ENCODE data around the gene CCDC85C. TPM values are rescaled to one million over a fixed set of nuclear protein-coding genes. Genes with fewer than 3 reads are reported as not detected.

Gene CCDC85C
- total and polyA plus RNA-seq, 10 of the 15 experiments (the other 5 are each of a cell fraction or from before 2014, with no cell fraction given), result 0.03 to 3.6 (median 1.1) TPM

GRCh38 chr14:99579903-99580571, 24.0 kb downstream of the CCDC85C start:
- Histone ChIP-seq H3K79me2 (ENCODE audit: control insufficient read depth, insufficient read depth, low read length) (no peaks in the 10 kb centered on the region), H4K20me1 (ENCODE audit: control insufficient read depth, insufficient read depth) (no peaks in the 10 kb centered on the region), H3K4me1 (ENCODE audit: control insufficient read depth, insufficient read depth, low read length) (no peaks in the 10 kb centered on the region), H3K4me3 (no peak overlapping the region), H3K9ac (ENCODE audit: control insufficient read depth, insufficient read depth, low read length) (no peak overlapping the region), H2AFZ (ENCODE audit: control insufficient read depth, low read depth, low read length) (no peak overlapping the region), H3K9me3 (replicated peaks; ENCODE audit: control insufficient read depth, insufficient read depth, low read length) (no peaks in the 10 kb centered on the region), H3K27me3 (replicated peaks in 1 of 2; ENCODE audit: control insufficient read depth in 2 of 2, insufficient read depth in 2 of 2, low read length in 1 of 2) (no peaks in the 10 kb centered on the region), H3K27ac (ENCODE audit: control insufficient read depth, insufficient read depth) (no peak overlapping the region), H3K36me3 (ENCODE audit: control insufficient read depth in 2 of 2, insufficient read depth in 2 of 2, low read length in 1 of 2) (no peaks in the 10 kb centered on the region), H3K4me2 (ENCODE audit: control insufficient read depth, insufficient read depth) (no peak overlapping the region)
- ChIA-PET SMC1A (ENCODE audit: uncharacterized antibody, unreplicated experiment) (interaction anchor here (0.9 to 1.3 kb wide), 2 partner anchors 22 to 164 kb away, joined by 3 to 5 read pairs; no protein-coding TSS in a partner anchor), CTCF (interaction anchor here (1.0 kb wide), 1 partner anchor 42 kb away, joined by 3 read pairs; no protein-coding TSS in a partner anchor), POLR2A (no interaction called here), RAD21 (ENCODE audit: unreplicated experiment) (interaction anchor here (0.8 kb wide), 1 partner anchor 25 kb away, joined by 5 read pairs; no protein-coding TSS in a partner anchor)
- intact Hi-C loops (cut with micrococcal nuclease; ENCODE audit: unreplicated experiment) (no loop called here), in situ Hi-C loops (cut with MboI) (no loop called here)
- no peak for DNase-seq (ENCODE audit: low read depth, low spot score)
- FAIRE-seq, result no peak
- no TSS peak for BruUV-seq (replicated peaks)
- TF ChIP-seq BHLHE40 (IDR thresholded peaks at IDR 0.05; ENCODE audit: borderline replicate concordance in 1 of 2, low read depth in 2 of 2, low read length in 1 of 2), result peak in 1 of 2 experiments; percentile 43; a peak in 1 of 4 replicates
- TF ChIP-seq BMI1 (IDR thresholded peaks at IDR 0.05; ENCODE audit: borderline replicate concordance), result no peak
- WGBS (ENCODE audit: insufficient coverage, insufficient replicate concordance, low lambda C conversion rate, missing lambda C conversion rate), result 15% methylated on average over 12 of the region's 14 CpGs
- ATAC-seq, result peak; percentile 41; the same call in 2 of the 3 replicates

- BruUV-seq (replicated peaks), result no TSS peak
- H2AFZ ChIP-seq (ENCODE audit: control insufficient read depth, low read depth, low read length), result no peak overlapping the region
- in situ Hi-C loops (cut with MboI) (no loop called here), intact Hi-C loops (cut with micrococcal nuclease; ENCODE audit: unreplicated experiment) (no loop called here)
- SMC1A ChIA-PET (ENCODE audit: uncharacterized antibody, unreplicated experiment), result interaction anchor here (0.9 to 1.3 kb wide), 2 partner anchors 23 to 163 kb away, joined by 3 to 5 read pairs; no protein-coding TSS in a partner anchor
- ATAC-seq (peak; percentile 64), DNase-seq (ENCODE audit: low read depth, low spot score) (no peak), FAIRE-seq (no peak)
- no peaks in the 10 kb centered on the region for H3K27me3 ChIP-seq (replicated peaks in 1 of 2; ENCODE audit: control insufficient read depth in 2 of 2, insufficient read depth in 2 of 2, low read length in 1 of 2)
- H3K9me3 ChIP-seq (replicated peaks; ENCODE audit: control insufficient read depth, insufficient read depth, low read length), result no peaks in the 10 kb centered on the region
- RAD21 ChIA-PET (ENCODE audit: unreplicated experiment), result no interaction called here
- CTCF ChIA-PET, result interaction anchor here (1.0 kb wide), 1 partner anchor 43 kb away, joined by 3 read pairs; no protein-coding TSS in a partner anchor
- POLR2A ChIA-PET, result no interaction called here
- 15% methylated on average over 9 of the region's 11 CpGs for WGBS (ENCODE audit: insufficient coverage, insufficient replicate concordance, low lambda C conversion rate, missing lambda C conversion rate)
- no peaks in the 10 kb centered on the region for H3K36me3 ChIP-seq (ENCODE audit: control insufficient read depth in 2 of 2, insufficient read depth in 2 of 2, low read length in 1 of 2)
- no peaks in the 10 kb centered on the region for H3K4me1 ChIP-seq (ENCODE audit: control insufficient read depth, insufficient read depth, low read length)
- no peaks in the 10 kb centered on the region for H4K20me1 ChIP-seq (ENCODE audit: control insufficient read depth, insufficient read depth)
- no peak for TF ChIP-seq ZZZ3 (IDR thresholded peaks at IDR 0.05; ENCODE audit: control insufficient read depth, insufficient read length, low read depth)
- no peak for TF ChIP-seq MEF2A (IDR thresholded peaks at IDR 0.05; ENCODE audit: insufficient read depth, low read depth, low read length)
- no peak for TF ChIP-seq RCOR1 (conservative IDR thresholded peaks at IDR 0.05; ENCODE audit: low read depth, low read length)
- no peak for TF ChIP-seq PKNOX1 (IDR thresholded peaks at IDR 0.05)
- peak; percentile 92 for TF ChIP-seq ATF7 (IDR thresholded peaks at IDR 0.05; ENCODE audit: low read depth)
- H3K79me2 ChIP-seq (ENCODE audit: control insufficient read depth, insufficient read depth, low read length), result no peaks in the 10 kb centered on the region
- no peak overlapping the region for H3K27ac ChIP-seq (ENCODE audit: control insufficient read depth, insufficient read depth)
- no peak overlapping the region for H3K9ac ChIP-seq (ENCODE audit: control insufficient read depth, insufficient read depth, low read length)
- no peak overlapping the region for H3K4me3 ChIP-seq
- no peak overlapping the region for H3K4me2 ChIP-seq (ENCODE audit: control insufficient read depth, insufficient read depth)
Observed at GRCh38 chr14:99579120-99579836, 24.7 kb downstream of the CCDC85C start.

Measured in GM12878 (cell line).